ENCODE data around the gene GGACT. TPM values are rescaled to one million over a fixed set of nuclear protein-coding genes. Genes with fewer than 3 reads are reported as not detected.

The GGACT gene
- total RNA-seq, 1 donor from 2014 or later, result 1.3 TPM

- Histone ChIP-seq H3K27me3 (no peaks in the 10 kb centered on the region), H3K9ac (no peak overlapping the region), H3K36me3 (no peaks in the 10 kb centered on the region), H3K9me3 (ENCODE audit: low read depth) (no peaks in the 10 kb centered on the region), H3K27ac (no peak overlapping the region), H3K4me2 (no peak overlapping the region), H3F3A (ENCODE audit: low read depth) (peaks cover 11% of the 10 kb centered on the region), H4K20me1 (ENCODE audit: low read depth) (no peaks in the 10 kb centered on the region), H3K4me3 (no peak overlapping the region), H2AFZ (replicated peaks) (no peak overlapping the region), H3K4me1 (peaks cover 25% of the 10 kb centered on the region), H3K79me2 (ENCODE audit: low read depth) (no peaks in the 10 kb centered on the region)
- TF ChIP-seq CTCF (IDR thresholded peaks at IDR 0.05) (no peak), EZH2 (IDR thresholded peaks at IDR 0.05) (no peak), EZH2phosphoT487 (IDR thresholded peaks at IDR 0.05) (no peak)
- no peaks in the 10 kb centered on the region for H3K9me3 Mint-ChIP-seq
- H3K4me1 Mint-ChIP-seq, result peaks cover 41% of the 10 kb centered on the region
- peaks cover 9% of the 10 kb centered on the region for H3K36me3 Mint-ChIP-seq
- no peak for DNase-seq (ENCODE audit: low spot score)
- peaks cover 5% of the 10 kb centered on the region for H3K27me3 Mint-ChIP-seq (ENCODE audit: insufficient read depth, low read depth)
- no peak overlapping the region for H3K4me3 Mint-ChIP-seq
- H3K27ac Mint-ChIP-seq, result peak overlapping the region; percentile 69
Observed at GRCh38 chr13:100523411-100523810, 65.2 kb downstream of the GGACT start.

- Histone ChIP-seq H3K4me2 (no peak overlapping the region), H3K27me3 (no peaks in the 10 kb centered on the region), H3K27ac (no peak overlapping the region), H3K36me3 (no peaks in the 10 kb centered on the region), H3K9me3 (ENCODE audit: low read depth) (no peaks in the 10 kb centered on the region), H3K79me2 (ENCODE audit: low read depth) (no peaks in the 10 kb centered on the region), H3K4me3 (no peak overlapping the region), H3K9ac (no peak overlapping the region), H2AFZ (replicated peaks) (no peak overlapping the region), H4K20me1 (ENCODE audit: low read depth) (no peaks in the 10 kb centered on the region), H3K4me1 (peaks cover 29% of the 10 kb centered on the region), H3F3A (ENCODE audit: low read depth) (peaks cover 11% of the 10 kb centered on the region)
- Mint-ChIP-seq H3K9me3 (no peaks in the 10 kb centered on the region), H3K36me3 (peaks cover 6% of the 10 kb centered on the region), H3K4me3 (no peak overlapping the region), H3K27ac (peak overlapping the region; percentile 69), H3K4me1 (peaks cover 45% of the 10 kb centered on the region), H3K27me3 (ENCODE audit: insufficient read depth, low read depth) (peaks cover 5% of the 10 kb centered on the region)
- DNase-seq (ENCODE audit: low spot score), result no peak
- TF ChIP-seq EZH2 (IDR thresholded peaks at IDR 0.05) (no peak), EZH2phosphoT487 (IDR thresholded peaks at IDR 0.05) (no peak), CTCF (IDR thresholded peaks at IDR 0.05) (no peak)
Observed at GRCh38 chr13:100522618-100523309, 65.8 kb downstream of the GGACT start.

- Histone ChIP-seq H3K27me3 (no peaks in the 10 kb centered on the region), H3K4me3 (no peak overlapping the region), H3K27ac (no peak overlapping the region), H3K79me2 (ENCODE audit: low read depth) (no peaks in the 10 kb centered on the region), H3K4me2 (peak overlapping the region; percentile 24), H3K9me3 (ENCODE audit: low read depth) (no peaks in the 10 kb centered on the region), H3K36me3 (no peaks in the 10 kb centered on the region), H3K9ac (no peak overlapping the region), H4K20me1 (ENCODE audit: low read depth) (no peaks in the 10 kb centered on the region), H3F3A (ENCODE audit: low read depth) (peaks cover 11% of the 10 kb centered on the region), H2AFZ (replicated peaks) (no peak overlapping the region), H3K4me1 (peaks cover 37% of the 10 kb centered on the region)
- no peak for DNase-seq (ENCODE audit: low spot score)
- H3K4me3 Mint-ChIP-seq, result no peak overlapping the region
- peaks cover 5% of the 10 kb centered on the region for H3K27me3 Mint-ChIP-seq (ENCODE audit: insufficient read depth, low read depth)
- H3K4me1 Mint-ChIP-seq, result peaks cover 51% of the 10 kb centered on the region
- no peak overlapping the region for H3K27ac Mint-ChIP-seq
- H3K9me3 Mint-ChIP-seq, result no peaks in the 10 kb centered on the region
- peaks cover 6% of the 10 kb centered on the region for H3K36me3 Mint-ChIP-seq
- TF ChIP-seq EZH2phosphoT487 (IDR thresholded peaks at IDR 0.05) (no peak), CTCF (IDR thresholded peaks at IDR 0.05) (no peak), EZH2 (IDR thresholded peaks at IDR 0.05) (no peak)
Observed at GRCh38 chr13:100521851-100522617, 66.6 kb downstream of the GGACT start.

Measured in neural progenitor cell (in vitro differentiated cells).